ENCODE data around the gene ADAM12. TPM values are rescaled to one million over a fixed set of nuclear protein-coding genes. Genes with fewer than 3 reads are reported as not detected.

ADAM12 gene
- total and polyA plus RNA-seq, 2 of the 13 experiments (the other 11 are each of a cell fraction or from before 2014, with no cell fraction given) = not detected

- H4K20me1 ChIP-seq (ENCODE audit: insufficient read depth, low read length) = no peaks in the 10 kb centered on the region
- H3K79me2 ChIP-seq (ENCODE audit: insufficient read depth, low read length) = no peaks in the 10 kb centered on the region
- DNase-seq (ENCODE audit: low spot score) = no peak
- no peak overlapping the region for H3K4me2 ChIP-seq (ENCODE audit: low read depth, low read length)
- ATAC-seq = no peak
- in situ Hi-C loops (cut with HindIII; ENCODE audit: extremely low pct_ligation_motif_present, low pct_unique_long_range_greater_than_20kb) (no loop called here), intact Hi-C loops (cut with micrococcal nuclease; ENCODE audit: unreplicated experiment) (no loop called here)
- H3K27me3 ChIP-seq (ENCODE audit: control insufficient read depth in 1 of 2, insufficient read depth in 2 of 2, low read length in 2 of 2) = peaks cover 7 to 42% of the 10 kb centered on the region in 2 experiments
- no peak overlapping the region for H3K4me3 ChIP-seq (replicated peaks in 1 of 3; ENCODE audit: insufficient read depth in 1 of 3, low read depth in 2 of 3, low read length in 3 of 3)
- no peaks in the 10 kb centered on the region for H3K9me3 ChIP-seq (ENCODE audit: low read length)
- WGBS (ENCODE audit: low lambda C conversion rate) = 3% methylated on average over 3 of the region's 3 CpGs
- H2AFZ ChIP-seq (ENCODE audit: low read length) = no peak overlapping the region
- H3K36me3 ChIP-seq (replicated peaks in 1 of 2; ENCODE audit: control insufficient read depth in 1 of 2, insufficient read depth in 2 of 2, low read length in 2 of 2) = no peaks in the 10 kb centered on the region
- H3K27ac ChIP-seq (ENCODE audit: extremely low read length, insufficient read depth, low read length) = no peak overlapping the region
- FAIRE-seq = no peak
- BruUV-seq (replicated peaks) = no TSS peak
- H3K4me1 ChIP-seq (ENCODE audit: insufficient read depth, low read length) = no peaks in the 10 kb centered on the region
- TF ChIP-seq ZNF329 (CRISPR knock-in tag; IDR thresholded peaks at IDR 0.05; ENCODE audit: low read depth) (no peak), NCOA5 (CRISPR knock-in tag; IDR thresholded peaks at IDR 0.05) (no peak), ZNF720 (CRISPR knock-in tag; IDR thresholded peaks at IDR 0.05) (no peak), ZFP41 (CRISPR knock-in tag; IDR thresholded peaks at IDR 0.05; ENCODE audit: borderline replicate concordance) (no peak), CCAR2 (optimal IDR thresholded peaks at IDR 0.05; ENCODE audit: low read depth, low read length) (no peak), SRF (IDR thresholded peaks at IDR 0.05; ENCODE audit: low read depth, low read length) (no peak), ZNF292 (CRISPR knock-in tag; IDR thresholded peaks at IDR 0.05; ENCODE audit: borderline replicate concordance, low read depth) (no peak), ZNF234 (CRISPR knock-in tag; conservative IDR thresholded peaks at IDR 0.05) (no peak), ZNF879 (CRISPR knock-in tag; IDR thresholded peaks at IDR 0.05) (no peak)
- H3K9ac ChIP-seq (ENCODE audit: insufficient read depth, low read depth, low read length) = no peak overlapping the region
- ChIA-PET POLR2A (no interaction called here), CTCF (ENCODE audit: low intra/inter-chr PET ratio, low total read pairs) (no interaction called here)
Measured at GRCh38 chr10:126045861-126046260, 342.4 kb downstream of the ADAM12 start.

GRCh38 chr10:126043389-126043788, 344.9 kb downstream of the ADAM12 start:
- no peak for FAIRE-seq
- intact Hi-C loops (cut with micrococcal nuclease; ENCODE audit: unreplicated experiment) (no loop called here), in situ Hi-C loops (cut with HindIII; ENCODE audit: extremely low pct_ligation_motif_present, low pct_unique_long_range_greater_than_20kb) (no loop called here)
- Histone ChIP-seq H3K4me2 (ENCODE audit: low read depth, low read length) (no peak overlapping the region), H4K20me1 (ENCODE audit: insufficient read depth, low read length) (no peaks in the 10 kb centered on the region), H3K4me3 (replicated peaks in 1 of 3; ENCODE audit: insufficient read depth in 1 of 3, low read depth in 2 of 3, low read length in 3 of 3) (no peak overlapping the region), H3K9ac (ENCODE audit: insufficient read depth, low read depth, low read length) (no peak overlapping the region), H3K27me3 (ENCODE audit: control insufficient read depth in 1 of 2, insufficient read depth in 2 of 2, low read length in 2 of 2) (peaks cover 5 to 43% of the 10 kb centered on the region in 2 experiments), H3K27ac (ENCODE audit: extremely low read length, insufficient read depth, low read length) (no peak overlapping the region), H2AFZ (ENCODE audit: low read length) (no peak overlapping the region), H3K9me3 (ENCODE audit: low read length) (no peaks in the 10 kb centered on the region), H3K79me2 (ENCODE audit: insufficient read depth, low read length) (no peaks in the 10 kb centered on the region), H3K4me1 (ENCODE audit: insufficient read depth, low read length) (no peaks in the 10 kb centered on the region), H3K36me3 (replicated peaks in 1 of 2; ENCODE audit: control insufficient read depth in 1 of 2, insufficient read depth in 2 of 2, low read length in 2 of 2) (no peaks in the 10 kb centered on the region)
- no TSS peak for BruUV-seq (replicated peaks)
- no peak for DNase-seq (ENCODE audit: low spot score)
- ATAC-seq = no peak
- POLR2A ChIA-PET = no interaction called here
- CTCF ChIA-PET (ENCODE audit: low intra/inter-chr PET ratio, low total read pairs) = no interaction called here
- 51% methylated on average over 5 of the region's 10 CpGs for WGBS (ENCODE audit: low lambda C conversion rate)
- TF ChIP-seq MIER3 (CRISPR knock-in tag; IDR thresholded peaks at IDR 0.05; ENCODE audit: borderline replicate concordance) (no peak), ZBTB21 (CRISPR knock-in tag; IDR thresholded peaks at IDR 0.05) (no peak), NFYB (CRISPR knock-in tag; IDR thresholded peaks at IDR 0.05) (no peak), ZNF230 (CRISPR knock-in tag; IDR thresholded peaks at IDR 0.05) (no peak), SMAD9 (CRISPR knock-in tag; IDR thresholded peaks at IDR 0.05) (no peak), ZNF124 (CRISPR knock-in tag; IDR thresholded peaks at IDR 0.05) (no peak), ELK4 (CRISPR knock-in tag; IDR thresholded peaks at IDR 0.05; ENCODE audit: borderline replicate concordance) (no peak), ZNF652 (CRISPR knock-in tag; IDR thresholded peaks at IDR 0.05; ENCODE audit: borderline replicate concordance, low read depth) (no peak), THAP8 (CRISPR knock-in tag; IDR thresholded peaks at IDR 0.05; ENCODE audit: borderline replicate concordance) (no peak), GTF3A (CRISPR knock-in tag; conservative IDR thresholded peaks at IDR 0.05) (no peak), ZNF260 (CRISPR knock-in tag; IDR thresholded peaks at IDR 0.05; ENCODE audit: borderline replicate concordance, low read depth) (no peak), TEAD2 (CRISPR knock-in tag; IDR thresholded peaks at IDR 0.05) (no peak)
